ENCODE measurements around the gene UBR7. TPM values are rescaled to one million over a fixed set of nuclear protein-coding genes. Genes with fewer than 3 reads are reported as not detected.
A peak's percentile ranks its signal among the peaks of the same experiment; 100 is the strongest.
"Not testable (repeated sequence)": the region's sequence is repeated elsewhere in the genome, so short reads cannot be mapped to it uniquely, and the experiment has no call there.

Gene UBR7
- total RNA-seq, 1 experiment from 2014 or later = 73.1 TPM

- CTCF ChIA-PET; H3K27ac ChIP-seq (ENCODE audit: low read depth, low read length, poor library complexity, severe bottlenecking); H3K36me3 ChIP-seq (ENCODE audit: insufficient read depth, low read length, poor library complexity, severe bottlenecking); H3K4me1 ChIP-seq (ENCODE audit: insufficient read depth, low read length, poor library complexity, severe bottlenecking); H3K4me3 ChIP-seq (ENCODE audit: low read depth, low read length, poor library complexity, severe bottlenecking); H3K27me3 ChIP-seq (replicated peaks; ENCODE audit: insufficient read depth, low read depth, low read length, poor library complexity); intact Hi-C loops (cut with micrococcal nuclease; ENCODE audit: unreplicated experiment); BruUV-seq (replicated peaks); H3K9me3 ChIP-seq (ENCODE audit: low read depth, low read length, poor library complexity, severe bottlenecking); DNase-seq (ENCODE audit: low spot score): not testable (repeated sequence)
- POLR2A ChIA-PET (ENCODE audit: low non-redundant PET) = interaction anchor here (0.6 kb wide), 1 partner anchor 954 kb away, joined by 3 read pairs; no protein-coding TSS in a partner anchor
Observed at GRCh38 chr14:93169619-93170018, 37.4 kb upstream of the UBR7 start.

- H3K4me3 ChIP-seq (ENCODE audit: low read depth, low read length, poor library complexity, severe bottlenecking); H3K27me3 ChIP-seq (replicated peaks; ENCODE audit: insufficient read depth, low read depth, low read length, poor library complexity); DNase-seq (ENCODE audit: low spot score); POLR2A ChIA-PET (ENCODE audit: low non-redundant PET); H3K4me1 ChIP-seq (ENCODE audit: insufficient read depth, low read length, poor library complexity, severe bottlenecking); H3K27ac ChIP-seq (ENCODE audit: low read depth, low read length, poor library complexity, severe bottlenecking); intact Hi-C loops (cut with micrococcal nuclease; ENCODE audit: unreplicated experiment); H3K9me3 ChIP-seq (ENCODE audit: low read depth, low read length, poor library complexity, severe bottlenecking); H3K36me3 ChIP-seq (ENCODE audit: insufficient read depth, low read length, poor library complexity, severe bottlenecking); BruUV-seq (replicated peaks): not testable (repeated sequence)
- CTCF ChIA-PET = interaction anchor here (0.6 kb wide), 1 partner anchor 49 kb away, joined by 6 read pairs; no protein-coding TSS in a partner anchor
Observed at GRCh38 chr14:93170141-93170540, 36.9 kb upstream of the UBR7 start.

DNA sequence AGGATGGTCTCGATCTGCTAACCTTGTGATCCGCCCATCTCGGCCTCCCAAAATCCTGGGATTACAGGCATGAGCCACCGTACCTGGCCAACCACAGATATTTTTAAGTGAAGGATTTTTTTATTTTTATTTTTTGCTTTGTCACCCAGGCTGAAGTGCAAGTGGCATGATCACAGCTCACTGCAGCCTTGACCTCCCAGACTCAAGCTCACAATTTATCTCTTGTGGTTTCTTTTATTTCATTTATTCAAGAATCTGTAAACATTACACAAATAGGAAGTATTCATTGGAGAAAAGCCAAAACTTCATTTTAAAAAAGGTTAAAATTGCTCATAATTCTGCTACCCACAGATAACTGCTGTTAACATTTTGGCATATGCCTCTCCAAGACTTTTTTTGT is 35.7 kb upstream of the UBR7 start:
- CTCF ChIA-PET = no interaction called here
- H3K27ac ChIP-seq (ENCODE audit: low read depth, low read length, poor library complexity, severe bottlenecking) = no peak overlapping the region
- no peaks in the 10 kb centered on the region for H3K27me3 ChIP-seq (replicated peaks; ENCODE audit: insufficient read depth, low read depth, low read length, poor library complexity)
- TF ChIP-seq CTCF (conservative IDR thresholded peaks at IDR 0.05; ENCODE audit: low read depth, low read length) = no peak
- TF ChIP-seq EZH2 (IDR thresholded peaks at IDR 0.05; ENCODE audit: borderline replicate concordance, low read depth, low read length, poor library complexity, severe bottlenecking) = no peak
- no peaks in the 10 kb centered on the region for H3K4me1 ChIP-seq (ENCODE audit: insufficient read depth, low read length, poor library complexity, severe bottlenecking)
- no peak for DNase-seq (ENCODE audit: low spot score)
- no peak overlapping the region for H3K4me3 ChIP-seq (ENCODE audit: low read depth, low read length, poor library complexity, severe bottlenecking)
- POLR2A ChIA-PET (ENCODE audit: low non-redundant PET) = no interaction called here
- no peaks in the 10 kb centered on the region for H3K9me3 ChIP-seq (ENCODE audit: low read depth, low read length, poor library complexity, severe bottlenecking)
- intact Hi-C loops (cut with micrococcal nuclease; ENCODE audit: unreplicated experiment) = no loop called here
- no peaks in the 10 kb centered on the region for H3K36me3 ChIP-seq (ENCODE audit: insufficient read depth, low read length, poor library complexity, severe bottlenecking)
- BruUV-seq (replicated peaks) = no TSS peak

DNA sequence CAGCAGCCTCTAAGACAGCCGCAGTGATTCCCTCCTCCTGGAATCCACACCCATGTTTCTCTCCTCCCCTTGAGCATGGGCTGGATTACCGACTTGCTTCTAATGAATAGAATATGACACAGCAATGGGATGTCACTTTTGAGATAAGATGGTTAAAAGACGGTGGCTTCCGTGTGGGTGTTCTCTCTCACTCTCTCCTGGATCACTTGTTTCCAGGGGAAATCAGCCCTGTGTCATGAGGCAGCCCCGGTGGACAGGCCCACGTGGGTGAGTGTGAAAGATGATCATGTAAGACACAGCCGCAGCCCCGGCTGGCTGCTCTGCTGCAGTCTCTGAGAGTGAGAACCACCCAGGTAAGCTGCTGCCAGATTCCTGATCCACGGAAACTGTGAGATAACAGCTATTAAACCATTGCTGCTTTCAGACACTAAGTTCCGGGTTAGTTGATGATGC is 33.1 kb upstream of the UBR7 start:
- Histone ChIP-seq H3K4me1 (ENCODE audit: insufficient read depth, low read length, poor library complexity, severe bottlenecking) (no peaks in the 10 kb centered on the region), H3K27ac (ENCODE audit: low read depth, low read length, poor library complexity, severe bottlenecking) (no peak overlapping the region), H3K4me3 (ENCODE audit: low read depth, low read length, poor library complexity, severe bottlenecking) (no peak overlapping the region), H3K9me3 (ENCODE audit: low read depth, low read length, poor library complexity, severe bottlenecking) (no peaks in the 10 kb centered on the region), H3K36me3 (ENCODE audit: insufficient read depth, low read length, poor library complexity, severe bottlenecking) (no peaks in the 10 kb centered on the region), H3K27me3 (replicated peaks; ENCODE audit: insufficient read depth, low read depth, low read length, poor library complexity) (no peaks in the 10 kb centered on the region)
- TF ChIP-seq EZH2 (IDR thresholded peaks at IDR 0.05; ENCODE audit: borderline replicate concordance, low read depth, low read length, poor library complexity, severe bottlenecking) (no peak), CTCF (conservative IDR thresholded peaks at IDR 0.05; ENCODE audit: low read depth, low read length) (no peak)
- peak; percentile 21 for DNase-seq (ENCODE audit: low spot score)
- BruUV-seq (replicated peaks) = no TSS peak
- ChIA-PET CTCF (no interaction called here), POLR2A (ENCODE audit: low non-redundant PET) (no interaction called here)
- intact Hi-C loops (cut with micrococcal nuclease; ENCODE audit: unreplicated experiment) = no loop called here

- POLR2A ChIA-PET (ENCODE audit: low non-redundant PET); H3K4me1 ChIP-seq (ENCODE audit: insufficient read depth, low read length, poor library complexity, severe bottlenecking); H3K9me3 ChIP-seq (ENCODE audit: low read depth, low read length, poor library complexity, severe bottlenecking); H3K27ac ChIP-seq (ENCODE audit: low read depth, low read length, poor library complexity, severe bottlenecking); DNase-seq (ENCODE audit: low spot score); BruUV-seq (replicated peaks); intact Hi-C loops (cut with micrococcal nuclease; ENCODE audit: unreplicated experiment); H3K36me3 ChIP-seq (ENCODE audit: insufficient read depth, low read length, poor library complexity, severe bottlenecking); H3K4me3 ChIP-seq (ENCODE audit: low read depth, low read length, poor library complexity, severe bottlenecking); H3K27me3 ChIP-seq (replicated peaks; ENCODE audit: insufficient read depth, low read depth, low read length, poor library complexity): not testable (repeated sequence)
- CTCF ChIA-PET = interaction anchor here (1.2 kb wide), 1 partner anchor 61 kb away, joined by 3 read pairs; no protein-coding TSS in a partner anchor
Observed at GRCh38 chr14:93174731-93175130, 32.3 kb upstream of the UBR7 start.
